Fibroblast of villous mesenchyme (primary cell): ENCODE results near the gene LAMTOR3. TPM values are rescaled to one million over a fixed set of nuclear protein-coding genes. Genes with fewer than 3 reads are reported as not detected.

Source experiments
- DNase-seq: peaks from one replicate; pipeline ENCODE4 v3.0.0-alpha.2; 2010; ENCODE audit warnings: low read depth
- H3K4me3 ChIP-seq: 2 replicates; pipeline ENCODE4 v1.5.1; 2011; ENCODE audit warnings: low read depth, mild to moderate bottlenecking, low read length
- CTCF ChIP-seq: IDR thresholded peaks from 2 replicates; pipeline ENCODE4 v1.5.1; 2012; ENCODE audit warnings: low read depth, mild to moderate bottlenecking, low read length; ENCODE audit not compliant: insufficient read depth
- total RNA-seq: library from RNA; depleted of rRNA; stranded (reverse); fragments of >200 nt; gene quantifications from 2 replicates; pipeline ENCODE4 v1.2.3, GENCODE V29; 2012

LAMTOR3 gene
- total RNA-seq, 1 donor, result 51.8 TPM

- no peak overlapping the region for H3K4me3 ChIP-seq
- TF ChIP-seq CTCF, result no peak
- no peak for DNase-seq
Observed at GRCh38 chr4:99886146-99886545, 8.1 kb downstream of the LAMTOR3 start.

- DNase-seq, result no peak
- no peak for TF ChIP-seq CTCF
- H3K4me3 ChIP-seq, result no peak overlapping the region
Observed at GRCh38 chr4:99885687-99886086, 8.5 kb downstream of the LAMTOR3 start.

- peak; percentile 45 for TF ChIP-seq CTCF
- no peak overlapping the region for H3K4me3 ChIP-seq
- DNase-seq, result peak; percentile 39
Observed at GRCh38 chr4:99885063-99885664, 9.1 kb downstream of the LAMTOR3 start.

GRCh38 chr4:99879458-99879857 lies 14.8 kb downstream of the LAMTOR3 start:
- no peak overlapping the region for H3K4me3 ChIP-seq
- no peak for DNase-seq
- TF ChIP-seq CTCF, result no peak

- H3K4me3 ChIP-seq, result no peak overlapping the region
- TF ChIP-seq CTCF, result no peak
- DNase-seq, result no peak
Observed at GRCh38 chr4:99878604-99879003, 15.6 kb downstream of the LAMTOR3 start.

GRCh38 chr4:99876946-99877345 lies 17.3 kb downstream of the LAMTOR3 start:
- no peak for DNase-seq
- no peak for TF ChIP-seq CTCF
- no peak overlapping the region for H3K4me3 ChIP-seq

GRCh38 chr4:99875071-99875470 lies 19.2 kb downstream of the LAMTOR3 start:
- no peak for TF ChIP-seq CTCF
- peak; percentile 45 for DNase-seq
- no peak overlapping the region for H3K4me3 ChIP-seq
